Measurements from ENCODE around the gene TLX1.

DNA sequence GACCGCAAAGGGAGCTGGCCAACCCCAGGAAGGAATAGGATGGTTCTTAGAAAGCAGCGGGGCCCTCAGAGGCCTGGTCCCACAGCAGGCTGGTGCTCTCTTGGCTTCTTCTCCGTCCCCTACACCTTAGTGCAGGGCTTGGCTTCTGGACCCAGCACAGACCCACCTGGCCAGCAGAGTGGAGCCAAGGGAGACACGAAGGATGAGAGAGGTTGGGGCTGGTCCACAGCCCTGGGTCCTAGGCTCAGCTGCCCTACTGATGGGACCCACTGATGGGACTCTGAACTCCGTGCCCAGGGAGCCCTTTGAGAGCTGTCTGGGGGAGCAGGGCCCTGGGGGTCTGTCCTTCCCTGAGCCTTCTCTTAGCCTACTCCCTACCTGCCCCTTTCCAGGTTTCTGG lies 6.2 kb upstream of the TLX1 start:
- TF ChIP-seq CTCF (IDR thresholded peaks at IDR 0.05; ENCODE audit: low read length) (no peak), EZH2 (optimal IDR thresholded peaks at IDR 0.05; ENCODE audit: low read depth, low read length) (no peak), EZH2phosphoT487 (IDR thresholded peaks at IDR 0.05; ENCODE audit: low read length) (no peak)
